K562 (cell line): Measurements from ENCODE around the gene FAM20C.

Source experiments
- TF ChIP-seq, protein P1 (sequence below), 3 experiments: IDR thresholded peaks in 2 of 3; conservative IDR thresholded peaks in 1 of 3; 2 replicates each; pipeline ENCODE4 v1.5.1; 2011 to 2012; ENCODE audit warnings: low read length in 3 of 3, mild to moderate bottlenecking in 3 of 3, control low read depth in 2 of 3, improper control_type of control experiment in 1 of 3, inconsistent platforms in 1 of 3, low read depth in 1 of 3, mixed read lengths in 1 of 3, moderate library complexity in 1 of 3; ENCODE audit not compliant: insufficient read depth in 2 of 3
- TF ChIP-seq, protein P2 (sequence below): sonication (generic); formaldehyde crosslinking; IDR thresholded peaks from 2 replicates; pipeline ENCODE4 v1.9.0; 2022; ENCODE audit warnings: mild to moderate bottlenecking, missing genetic modification reagents

DNA sequence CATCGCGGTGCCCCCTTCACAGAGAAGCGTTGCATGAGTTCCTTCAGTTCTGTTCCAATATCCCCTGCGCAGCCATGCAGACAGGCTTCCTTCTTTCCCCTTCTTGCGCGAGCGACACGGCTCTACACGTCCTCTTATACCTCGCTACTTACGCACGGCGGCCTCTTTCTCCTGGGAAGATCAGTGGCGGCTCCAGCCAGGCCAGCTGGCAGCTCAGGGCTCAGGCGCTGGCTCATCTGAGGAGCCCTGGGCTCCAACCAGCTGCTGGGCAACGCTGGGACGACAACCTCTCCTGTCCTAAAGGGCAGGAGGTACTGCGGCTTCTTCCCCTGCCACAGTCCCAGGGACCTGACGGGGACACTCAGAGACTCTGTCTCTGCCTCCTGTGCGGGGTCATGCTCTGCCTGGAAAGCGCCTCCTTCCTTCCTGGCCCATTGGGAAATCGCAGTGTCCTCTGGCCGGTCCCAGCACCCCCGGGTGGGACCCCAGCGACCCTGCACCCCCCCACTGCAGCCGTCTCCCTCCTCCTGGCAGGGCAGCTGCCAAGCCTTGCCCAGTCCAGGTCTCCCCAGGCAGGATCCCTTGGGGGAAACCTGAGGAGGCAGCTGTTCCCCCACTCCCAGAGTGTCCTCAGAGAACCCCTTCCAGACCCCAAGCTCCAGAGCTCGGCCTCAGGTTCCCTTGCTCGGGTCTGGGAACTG is 5.0 kb upstream of the FAM20C start:
- TF ChIP-seq, protein P1, sequence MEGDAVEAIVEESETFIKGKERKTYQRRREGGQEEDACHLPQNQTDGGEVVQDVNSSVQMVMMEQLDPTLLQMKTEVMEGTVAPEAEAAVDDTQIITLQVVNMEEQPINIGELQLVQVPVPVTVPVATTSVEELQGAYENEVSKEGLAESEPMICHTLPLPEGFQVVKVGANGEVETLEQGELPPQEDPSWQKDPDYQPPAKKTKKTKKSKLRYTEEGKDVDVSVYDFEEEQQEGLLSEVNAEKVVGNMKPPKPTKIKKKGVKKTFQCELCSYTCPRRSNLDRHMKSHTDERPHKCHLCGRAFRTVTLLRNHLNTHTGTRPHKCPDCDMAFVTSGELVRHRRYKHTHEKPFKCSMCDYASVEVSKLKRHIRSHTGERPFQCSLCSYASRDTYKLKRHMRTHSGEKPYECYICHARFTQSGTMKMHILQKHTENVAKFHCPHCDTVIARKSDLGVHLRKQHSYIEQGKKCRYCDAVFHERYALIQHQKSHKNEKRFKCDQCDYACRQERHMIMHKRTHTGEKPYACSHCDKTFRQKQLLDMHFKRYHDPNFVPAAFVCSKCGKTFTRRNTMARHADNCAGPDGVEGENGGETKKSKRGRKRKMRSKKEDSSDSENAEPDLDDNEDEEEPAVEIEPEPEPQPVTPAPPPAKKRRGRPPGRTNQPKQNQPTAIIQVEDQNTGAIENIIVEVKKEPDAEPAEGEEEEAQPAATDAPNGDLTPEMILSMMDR (IDR thresholded peaks at IDR 0.05 in 2 of 3, conservative IDR thresholded peaks at IDR 0.05 in 1 of 3; ENCODE audit: insufficient read depth in 2 of 3, low read depth in 1 of 3, low read length in 3 of 3) = no peak
- TF ChIP-seq, protein P2, sequence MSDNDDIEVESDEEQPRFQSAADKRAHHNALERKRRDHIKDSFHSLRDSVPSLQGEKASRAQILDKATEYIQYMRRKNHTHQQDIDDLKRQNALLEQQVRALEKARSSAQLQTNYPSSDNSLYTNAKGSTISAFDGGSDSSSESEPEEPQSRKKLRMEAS (CRISPR knock-in tag) = no peak
